Glomerular visceral epithelial cell (primary cell): ENCODE results near the gene MKRN3.

Experiments used
- DNase-seq: peaks from one replicate; pipeline ENCODE4 v3.0.0-alpha.2; 2016; ENCODE audit errors: extremely low spot score

The MKRN3 gene

DNA sequence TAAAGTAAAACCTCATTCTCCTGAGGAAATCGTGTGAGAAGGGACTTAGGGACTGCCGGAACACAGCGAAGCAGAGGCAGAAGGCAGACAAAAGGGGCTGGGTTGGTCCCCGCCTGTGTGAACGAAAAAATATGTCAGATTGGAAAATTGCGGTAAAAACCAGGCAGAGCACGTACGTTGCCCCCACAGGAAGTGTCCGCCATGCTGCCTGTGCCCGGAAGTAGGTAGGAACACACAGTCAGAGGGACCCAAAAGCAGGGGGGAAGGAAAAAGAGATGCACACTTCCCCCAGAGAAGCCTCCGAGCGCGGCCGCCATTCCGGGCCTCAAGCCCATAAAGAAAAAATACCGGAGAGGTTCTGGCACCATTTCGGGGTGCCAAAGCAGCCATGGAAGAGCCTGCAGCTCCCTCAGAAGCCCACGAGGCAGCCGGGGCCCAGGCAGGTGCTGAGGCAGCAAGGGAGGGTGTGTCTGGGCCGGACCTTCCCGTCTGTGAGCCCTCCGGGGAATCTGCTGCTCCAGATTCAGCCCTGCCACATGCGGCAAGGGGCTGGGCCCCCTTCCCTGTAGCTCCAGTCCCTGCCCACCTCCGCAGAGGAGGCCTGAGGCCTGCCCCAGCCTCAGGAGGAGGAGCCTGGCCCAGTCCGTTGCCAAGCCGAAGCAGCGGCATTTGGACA is at the start of gene MKRN3:
TSS of gene MKRN3 (plus strand) at position 280 of the 676 bp plus-strand sequence. CDS start at position 389, 109 bp downstream.
- DNase-seq: no peak

DNA sequence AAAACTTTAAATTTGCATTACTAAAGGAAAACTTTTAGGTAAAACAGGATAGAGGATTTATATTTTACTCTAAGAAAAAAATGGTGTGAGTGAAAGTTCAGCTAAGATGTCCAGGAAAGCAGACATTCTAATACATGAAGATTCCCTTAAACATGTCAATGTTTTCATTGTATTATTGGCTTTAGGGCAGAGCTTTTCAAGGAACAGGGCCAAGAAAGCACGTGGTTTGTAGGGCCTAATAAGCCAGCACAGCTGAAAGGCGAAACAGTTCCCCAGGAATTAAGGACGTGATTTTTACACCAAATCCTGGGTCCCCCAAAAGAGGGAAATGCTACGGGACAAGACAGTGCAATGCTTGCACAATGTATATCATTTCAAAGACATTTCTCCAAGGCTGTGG is 48.6 kb upstream of the MKRN3 start:
- DNase-seq: no peak

GRCh38 chr15:23518104-23518503 is 47.4 kb upstream of the MKRN3 start:
- DNase-seq: no peak

DNA sequence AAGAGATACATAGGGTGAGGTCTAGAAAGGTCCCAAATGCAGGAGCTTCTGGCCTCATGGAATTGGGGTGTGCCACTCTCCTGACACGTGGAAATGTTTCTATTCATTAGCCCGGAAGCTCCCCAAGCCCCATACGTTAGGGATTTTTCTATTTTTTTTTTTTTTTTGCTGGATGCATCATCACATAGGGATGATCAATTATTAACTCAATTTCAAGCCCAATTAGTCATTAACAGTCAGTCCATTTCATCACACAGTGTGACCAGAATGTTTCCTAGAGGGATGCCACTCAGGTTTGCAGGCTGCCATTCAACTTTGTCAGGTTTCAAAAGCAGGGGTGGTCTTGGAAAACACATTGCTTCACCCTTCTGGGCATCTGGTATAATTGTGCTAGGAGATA is 40.7 kb upstream of the MKRN3 start:
- DNase-seq: no peak

DNA sequence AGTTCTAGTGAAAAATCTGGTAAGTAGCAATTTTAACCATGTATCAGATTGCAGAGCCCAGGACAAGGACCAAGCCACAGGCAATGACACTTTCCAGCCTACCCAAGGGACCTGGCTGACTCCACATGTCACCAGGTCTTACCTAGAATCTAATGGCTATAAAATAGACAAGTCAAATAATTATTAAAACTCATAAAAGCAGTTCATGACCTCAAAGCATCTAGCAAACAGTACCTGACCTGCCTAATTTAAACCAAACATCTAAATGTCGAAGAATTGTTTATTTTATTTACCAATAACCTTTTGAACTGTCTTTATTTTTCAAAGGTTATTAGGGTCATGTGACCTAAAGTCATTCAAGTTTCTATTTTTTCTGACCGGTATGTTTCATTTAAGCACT is 35.6 kb upstream of the MKRN3 start:
- no peak for DNase-seq

- DNase-seq: no peak
These were observed 33.5 kb upstream of the MKRN3 start for GRCh38 chr15:23532024-23532423.

- no peak for DNase-seq
These were observed 28.8 kb upstream of the MKRN3 start for GRCh38 chr15:23536659-23537058.

DNA sequence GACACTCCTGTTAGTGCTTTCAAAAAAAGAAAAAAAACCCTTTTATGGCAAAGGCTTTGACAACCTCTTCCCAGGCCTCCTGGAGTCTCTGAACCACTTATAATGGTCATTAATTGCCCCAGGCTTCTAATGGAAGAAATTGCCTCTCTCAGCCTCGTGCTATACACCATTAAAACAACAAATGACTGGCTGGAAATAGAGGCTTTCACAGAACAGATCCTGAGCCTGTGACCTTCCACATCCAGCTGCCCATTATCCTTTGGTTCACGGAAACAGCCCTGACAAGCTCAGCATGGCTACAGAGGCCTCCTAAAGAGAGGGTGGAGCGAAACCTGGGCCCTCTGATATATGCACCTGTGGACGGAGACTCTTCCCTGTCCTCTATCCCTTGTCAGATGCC is 26.8 kb upstream of the MKRN3 start:
- DNase-seq: no peak

DNA sequence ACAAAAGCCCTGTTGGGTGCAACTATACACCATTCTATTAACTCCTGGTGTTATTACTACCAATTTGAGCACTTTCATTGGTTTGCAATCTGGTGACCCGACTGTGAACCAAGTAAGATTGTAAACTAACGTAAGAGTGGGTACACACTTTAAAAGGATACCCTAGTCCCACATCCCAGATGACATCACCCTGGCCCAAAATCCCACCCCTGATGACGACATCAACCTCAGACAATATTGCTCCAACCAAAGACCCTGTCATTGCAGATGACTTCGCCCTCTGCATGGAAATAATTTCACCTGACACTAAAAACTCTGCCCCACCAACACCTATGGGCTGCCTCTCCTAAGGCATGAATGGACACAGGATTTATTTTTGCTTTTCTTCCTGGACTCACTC is 25.6 kb upstream of the MKRN3 start:
- no peak for DNase-seq

DNA sequence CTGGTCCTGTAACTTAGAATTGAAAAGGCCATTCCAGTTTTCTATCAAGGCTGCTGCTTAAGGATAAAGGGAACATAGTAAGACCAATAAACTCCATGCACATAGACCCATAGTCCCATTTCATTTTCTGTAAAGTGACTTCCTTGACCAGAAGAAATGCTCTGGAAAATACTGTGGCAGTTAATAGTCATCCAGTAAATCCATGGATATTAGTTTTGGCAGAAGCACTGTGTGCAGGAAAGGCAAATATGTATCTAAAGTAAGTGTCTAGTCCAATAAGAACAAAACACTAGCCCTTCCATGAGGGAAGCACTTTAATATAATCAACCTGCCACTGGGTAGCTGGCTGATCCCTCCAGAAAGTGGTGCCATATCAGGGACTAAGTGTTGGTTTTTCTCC is 19.3 kb upstream of the MKRN3 start:
- DNase-seq: no peak

- no peak for DNase-seq
These were observed 17.4 kb upstream of the MKRN3 start for GRCh38 chr15:23548071-23548470.

DNA sequence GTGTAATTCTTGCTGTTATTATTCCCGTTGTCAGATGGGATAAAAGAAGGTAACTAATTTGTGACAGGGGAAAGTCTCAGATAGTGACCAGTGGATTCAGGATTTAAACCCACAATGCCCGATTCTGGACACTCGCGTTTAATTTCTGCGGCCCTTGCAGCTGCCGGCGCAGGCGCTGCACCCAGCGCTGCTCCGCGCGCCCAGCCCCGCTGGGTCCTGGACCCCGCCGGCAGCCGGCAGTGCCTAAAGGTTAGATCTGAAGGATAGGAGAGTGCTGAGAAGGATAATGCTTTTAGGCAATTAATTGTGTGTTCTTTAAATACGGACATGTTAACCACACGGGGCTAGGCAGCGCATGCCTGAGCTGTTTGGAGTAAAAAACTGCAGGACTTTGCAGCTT is 3.6 kb upstream of the MKRN3 start:
- DNase-seq: no peak

GRCh38 chr15:23564821-23565394 is 566 bp upstream of the MKRN3 start:
- no peak for DNase-seq

DNA sequence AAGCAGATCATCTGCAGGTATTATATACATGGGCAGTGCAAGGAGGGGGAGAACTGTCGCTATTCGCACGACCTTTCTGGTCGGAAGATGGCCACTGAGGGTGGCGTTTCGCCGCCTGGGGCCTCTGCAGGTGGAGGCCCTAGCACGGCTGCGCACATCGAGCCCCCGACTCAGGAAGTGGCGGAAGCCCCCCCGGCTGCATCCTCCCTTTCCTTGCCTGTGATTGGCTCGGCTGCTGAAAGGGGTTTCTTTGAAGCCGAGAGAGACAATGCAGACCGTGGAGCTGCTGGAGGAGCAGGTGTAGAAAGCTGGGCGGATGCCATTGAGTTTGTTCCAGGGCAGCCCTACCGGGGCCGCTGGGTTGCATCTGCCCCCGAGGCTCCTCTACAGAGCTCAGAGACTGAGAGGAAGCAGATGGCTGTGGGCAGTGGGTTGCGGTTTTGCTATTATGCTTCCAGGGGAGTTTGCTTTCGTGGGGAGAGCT is 639 bp downstream of the MKRN3 start:
- DNase-seq: no peak

- no peak for DNase-seq
These were observed 1.2 kb downstream of the MKRN3 start for GRCh38 chr15:23566651-23567050.

DNA sequence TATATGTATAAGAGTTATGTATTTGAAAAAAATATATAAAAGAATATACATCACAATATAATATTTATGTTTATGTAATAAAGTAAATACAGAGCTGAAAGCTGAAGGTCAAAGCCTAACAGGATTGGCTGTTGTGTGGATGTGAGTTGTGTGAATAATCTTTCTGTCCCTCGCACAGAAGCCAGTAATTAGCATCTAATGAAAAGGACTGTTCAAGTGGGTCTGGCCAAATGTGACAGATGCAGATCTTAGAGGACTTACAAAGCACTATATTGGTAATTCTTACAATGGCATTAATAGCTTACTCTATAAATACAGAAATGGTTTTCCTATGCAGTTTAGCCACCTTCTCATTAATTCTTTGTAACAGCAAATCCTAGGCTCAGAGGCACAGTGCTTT is 2.4 kb downstream of the MKRN3 start:
- no peak for DNase-seq

DNA sequence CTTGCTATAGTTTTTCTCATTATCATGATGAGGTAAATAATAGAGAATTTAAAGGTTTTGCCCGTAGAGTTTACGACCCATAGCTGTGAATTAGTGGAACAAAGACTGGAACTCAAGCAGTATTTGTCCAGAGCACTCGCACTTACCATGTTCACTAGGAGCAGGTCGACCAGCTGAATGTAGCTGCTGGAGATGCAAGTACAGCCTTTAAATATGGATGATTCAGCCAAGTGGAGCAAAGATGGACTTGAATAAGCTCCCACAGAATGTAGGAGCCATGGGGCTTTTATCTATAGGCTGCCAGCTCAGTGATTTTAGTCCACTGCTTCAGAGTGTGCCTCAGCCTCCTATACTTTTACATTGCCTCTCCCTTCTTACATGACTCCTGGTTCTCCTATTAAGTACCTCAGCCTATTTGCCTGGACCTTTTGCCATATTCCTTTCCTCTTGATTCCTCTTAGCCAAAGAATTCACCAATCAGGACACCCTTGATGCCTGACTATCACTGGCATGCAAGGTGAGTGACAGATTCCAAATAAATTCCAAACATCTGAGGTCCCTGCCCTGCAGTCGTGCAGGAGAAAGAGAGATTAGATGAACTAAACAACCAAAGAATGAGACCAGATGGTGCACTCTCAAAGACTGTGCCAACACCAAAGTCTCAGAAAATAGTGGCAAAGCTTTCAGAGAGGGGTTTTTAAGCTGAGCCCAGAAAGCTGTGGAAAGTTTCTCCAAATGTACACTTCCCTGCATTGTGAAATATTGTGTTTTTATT is 3.9 kb downstream of the MKRN3 start:
- no peak for DNase-seq

GRCh38 chr15:23570486-23570885 is 5.0 kb downstream of the MKRN3 start:
- DNase-seq: no peak

GRCh38 chr15:23572844-23573243 is 7.4 kb downstream of the MKRN3 start:
- DNase-seq: no peak

DNA sequence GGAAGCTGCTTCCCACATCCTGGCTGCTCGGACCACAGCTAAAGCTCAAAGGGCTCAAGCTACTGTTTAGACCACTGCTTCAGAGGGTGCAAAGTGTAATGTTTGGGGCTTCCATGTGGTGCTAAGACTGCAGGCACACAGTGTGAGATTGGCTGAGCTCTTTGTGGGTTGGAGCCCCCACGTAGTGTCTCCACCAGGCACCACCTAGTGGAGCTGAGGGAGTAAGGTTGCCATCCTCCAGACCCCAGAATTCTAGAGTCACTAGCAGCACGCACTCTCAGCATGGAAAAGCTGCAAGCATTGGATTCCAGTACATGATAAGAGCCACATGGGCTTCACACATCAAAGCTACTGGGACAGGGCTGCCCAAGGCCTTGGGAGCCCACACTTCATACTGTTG is 9.3 kb downstream of the MKRN3 start:
- no peak for DNase-seq

- no peak for DNase-seq
These were observed 10.6 kb downstream of the MKRN3 start for GRCh38 chr15:23576061-23576460.

DNA sequence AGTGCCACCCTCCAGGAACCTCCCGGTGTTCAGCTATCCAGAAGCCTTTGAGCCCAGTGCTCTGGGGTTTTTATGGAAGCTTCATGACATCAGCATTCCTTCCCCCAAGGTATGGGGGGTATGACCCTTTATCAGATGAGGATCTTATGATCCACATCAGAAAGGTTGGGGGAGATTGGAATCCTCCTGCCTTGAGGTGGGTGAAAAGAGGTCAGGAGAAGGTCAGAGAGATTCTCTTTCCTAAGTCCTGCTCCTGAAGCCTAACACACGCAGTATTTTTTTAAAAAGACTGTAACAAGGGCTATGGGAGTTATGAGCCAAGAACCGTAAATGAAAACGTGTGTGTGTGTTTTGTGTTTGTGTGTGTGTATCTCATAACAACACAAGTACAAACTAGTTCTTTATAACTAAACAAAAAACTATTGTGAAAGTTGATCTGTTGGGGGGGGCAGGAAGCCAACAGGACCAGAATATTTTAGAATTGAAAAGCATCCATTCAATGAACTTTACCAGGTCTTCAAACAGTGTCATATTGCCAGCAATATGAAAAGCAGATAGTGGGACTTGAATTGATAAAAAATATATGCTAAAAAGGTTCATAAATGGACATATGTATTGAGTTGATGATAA is 13.2 kb downstream of the MKRN3 start:
- DNase-seq: no peak

GRCh38 chr15:23588268-23588667 is 22.8 kb downstream of the MKRN3 start:
- DNase-seq: no peak
